GM23338 (cell line): ENCODE data around the gene STK31. TPM values are rescaled to one million over a fixed set of nuclear protein-coding genes. Genes with fewer than 3 reads are reported as not detected.
"Not testable (repeated sequence)": the region's sequence is repeated elsewhere in the genome, so short reads cannot be mapped to it uniquely, and the experiment has no call there.

Experiments
- ATAC-seq: fragments of 200-7000 bp; cut with Tn5 transposase; 3 replicates; pipeline ENCODE4 v1.9.1; 2020
- DNase-seq: peaks from one replicate; pipeline ENCODE4 v3.0.0-alpha.2; 2015; ENCODE audit warnings: low spot score
- H2AFZ ChIP-seq: fragments of 200-600 bp; sonication (generic); 2 replicates; pipeline ENCODE4 v1.8.0; 2016; ENCODE audit warnings: antibody characterized with exemption, mild to moderate bottlenecking, moderate library complexity
- H3F3A ChIP-seq: fragments of 200-600 bp; sonication (generic); replicated peaks from 2 replicates; pipeline ENCODE4 v1.8.0; 2017; ENCODE audit warnings: antibody characterized with exemption, mixed run types, low read depth
- H3K27ac ChIP-seq: fragments of 200-600 bp; sonication (generic); 2 replicates; pipeline ENCODE4 v1.6.1; 2016; ENCODE audit warnings: low read depth
- H3K27me3 ChIP-seq: fragments of 200-600 bp; sonication (generic); 2 replicates; pipeline ENCODE4 v1.8.0; 2016; ENCODE audit warnings: mild to moderate bottlenecking, mixed run types, moderate library complexity; ENCODE audit not compliant: insufficient read depth
- H3K36me3 ChIP-seq: fragments of 200-600 bp; sonication (generic); 2 replicates; pipeline ENCODE4 v1.8.0; 2016; ENCODE audit warnings: mild to moderate bottlenecking; ENCODE audit not compliant: insufficient read depth
- H3K4me1 ChIP-seq: fragments of 200-600 bp; sonication (generic); 2 replicates; pipeline ENCODE4 v1.8.0; 2016; ENCODE audit warnings: mild to moderate bottlenecking, moderate library complexity; ENCODE audit not compliant: insufficient read depth
- H3K4me2 ChIP-seq: fragments of 200-600 bp; sonication (generic); 2 replicates; pipeline ENCODE4 v1.7.1; 2017; ENCODE audit warnings: mixed run types
- H3K4me3 ChIP-seq: fragments of 200-600 bp; sonication (generic); 2 replicates; pipeline ENCODE4 v1.6.1; 2016; ENCODE audit warnings: mixed run types
- H3K79me2 ChIP-seq: fragments of 200-600 bp; sonication (generic); replicated peaks from 2 replicates; pipeline ENCODE4 v1.8.0; 2017; ENCODE audit warnings: mild to moderate bottlenecking; ENCODE audit not compliant: insufficient read depth
- H3K9me2 ChIP-seq: fragments of 200-600 bp; sonication (generic); 2 replicates; pipeline ENCODE4 v1.8.0; 2017; ENCODE audit not compliant: insufficient read depth
- H4K20me1 ChIP-seq: fragments of 200-600 bp; sonication (generic); replicated peaks from 2 replicates; pipeline ENCODE4 v1.8.0; 2017; ENCODE audit warnings: mild to moderate bottlenecking; ENCODE audit not compliant: insufficient read depth
- H3K27ac Mint-ChIP-seq: 2 replicates; pipeline ENCODE4 v1.8.0; 2020; ENCODE audit warnings: inconsistent platforms, mild to moderate bottlenecking, moderate library complexity, mixed read lengths
- H3K27me3 Mint-ChIP-seq: 3 replicates; pipeline ENCODE4 v1.8.0; 2022; ENCODE audit warnings: low read depth, mild to moderate bottlenecking, moderate library complexity, mixed read lengths, inconsistent platforms; ENCODE audit not compliant: insufficient read depth, poor library complexity
- H3K36me3 Mint-ChIP-seq: 3 replicates; pipeline ENCODE4 v1.8.0; 2021; ENCODE audit warnings: low read depth, mild to moderate bottlenecking, inconsistent platforms, moderate library complexity, mixed read lengths
- H3K4me1 Mint-ChIP-seq: 3 replicates; pipeline ENCODE4 v1.8.0; 2020; ENCODE audit warnings: mild to moderate bottlenecking, inconsistent platforms, mixed read lengths
- H3K4me3 Mint-ChIP-seq: 3 replicates; pipeline ENCODE4 v1.8.0; 2021; ENCODE audit warnings: moderate library complexity, mild to moderate bottlenecking, inconsistent platforms, mixed read lengths
- H3K9me3 Mint-ChIP-seq: 3 replicates; pipeline ENCODE4 v1.8.0; 2020; ENCODE audit warnings: moderate library complexity, mild to moderate bottlenecking, inconsistent platforms, mixed read lengths
- CREB1 ChIP-seq: fragments of 250-450 bp; sonication (Bioruptor Pico); IDR thresholded peaks from 2 replicates; pipeline ENCODE4 v1.5.0; 2020; ENCODE audit warnings: low read depth, mild to moderate bottlenecking, moderate library complexity
- EZH2 ChIP-seq: fragments of 200-600 bp; sonication (generic); IDR thresholded peaks from one replicate; pipeline ENCODE4 v1.8.0; 2017; ENCODE audit warnings: antibody characterized with exemption, mild to moderate bottlenecking, low read depth; ENCODE audit not compliant: unreplicated experiment
- NANOG ChIP-seq: IDR thresholded peaks from 2 replicates; pipeline ENCODE4 v1.6.1; 2016; ENCODE audit warnings: antibody characterized with exemption, borderline replicate concordance
- POLR2AphosphoS5 ChIP-seq: IDR thresholded peaks from 2 replicates; pipeline ENCODE4 v1.6.1; 2016; ENCODE audit warnings: antibody characterized with exemption, low read depth
- STAT1 ChIP-seq: IDR thresholded peaks from one replicate; pipeline ENCODE4 v1.6.1; 2016; ENCODE audit warnings: antibody characterized with exemption; ENCODE audit not compliant: unreplicated experiment
- ZNF331 ChIP-seq: fragments of 250-450 bp; sonication (Bioruptor Pico); IDR thresholded peaks from 2 replicates; pipeline ENCODE4 v1.5.0; 2020; ENCODE audit warnings: low read depth, mild to moderate bottlenecking, moderate library complexity
- ZNF462 ChIP-seq: fragments of 250-450 bp; sonication (Bioruptor Pico); IDR thresholded peaks from 2 replicates; pipeline ENCODE4 v1.5.0; 2020; ENCODE audit warnings: mild to moderate bottlenecking, moderate library complexity
- polyA plus RNA-seq: library from polyadenylated mRNA; unstranded; fragments of >200 nt; fragmentation: Nextera tagmentation; extraction: Ambion mirVana; gene quantifications from 2 replicates; pipeline ENCODE4 v1.2.1, GENCODE V29; 2016
- total RNA-seq: library from RNA; depleted of rRNA; stranded (reverse); fragments of >200 nt; shearing (Covaris generic); gene quantifications from 2 replicates; pipeline ENCODE4 v1.2.3, GENCODE V29; 2014
- TF ChIP-seq, protein P1 (sequence below): IDR thresholded peaks from one replicate; pipeline ENCODE4 v1.6.1; 2018; ENCODE audit warnings: antibody characterized with exemption; ENCODE audit not compliant: unreplicated experiment
- TF ChIP-seq, protein P2 (sequence below): IDR thresholded peaks from 2 replicates; pipeline ENCODE4 v1.6.1; 2016; ENCODE audit warnings: antibody characterized with exemption

The STK31 gene
- total and polyA plus RNA-seq, 2 experiments from 2014 or later = 0.31 to 0.55 TPM

- TF ChIP-seq, protein P1, sequence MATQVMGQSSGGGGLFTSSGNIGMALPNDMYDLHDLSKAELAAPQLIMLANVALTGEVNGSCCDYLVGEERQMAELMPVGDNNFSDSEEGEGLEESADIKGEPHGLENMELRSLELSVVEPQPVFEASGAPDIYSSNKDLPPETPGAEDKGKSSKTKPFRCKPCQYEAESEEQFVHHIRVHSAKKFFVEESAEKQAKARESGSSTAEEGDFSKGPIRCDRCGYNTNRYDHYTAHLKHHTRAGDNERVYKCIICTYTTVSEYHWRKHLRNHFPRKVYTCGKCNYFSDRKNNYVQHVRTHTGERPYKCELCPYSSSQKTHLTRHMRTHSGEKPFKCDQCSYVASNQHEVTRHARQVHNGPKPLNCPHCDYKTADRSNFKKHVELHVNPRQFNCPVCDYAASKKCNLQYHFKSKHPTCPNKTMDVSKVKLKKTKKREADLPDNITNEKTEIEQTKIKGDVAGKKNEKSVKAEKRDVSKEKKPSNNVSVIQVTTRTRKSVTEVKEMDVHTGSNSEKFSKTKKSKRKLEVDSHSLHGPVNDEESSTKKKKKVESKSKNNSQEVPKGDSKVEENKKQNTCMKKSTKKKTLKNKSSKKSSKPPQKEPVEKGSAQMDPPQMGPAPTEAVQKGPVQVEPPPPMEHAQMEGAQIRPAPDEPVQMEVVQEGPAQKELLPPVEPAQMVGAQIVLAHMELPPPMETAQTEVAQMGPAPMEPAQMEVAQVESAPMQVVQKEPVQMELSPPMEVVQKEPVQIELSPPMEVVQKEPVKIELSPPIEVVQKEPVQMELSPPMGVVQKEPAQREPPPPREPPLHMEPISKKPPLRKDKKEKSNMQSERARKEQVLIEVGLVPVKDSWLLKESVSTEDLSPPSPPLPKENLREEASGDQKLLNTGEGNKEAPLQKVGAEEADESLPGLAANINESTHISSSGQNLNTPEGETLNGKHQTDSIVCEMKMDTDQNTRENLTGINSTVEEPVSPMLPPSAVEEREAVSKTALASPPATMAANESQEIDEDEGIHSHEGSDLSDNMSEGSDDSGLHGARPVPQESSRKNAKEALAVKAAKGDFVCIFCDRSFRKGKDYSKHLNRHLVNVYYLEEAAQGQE = no peak
- TF ChIP-seq POLR2AphosphoS5 = no peak
- TF ChIP-seq STAT1 = no peak
These were observed 41.8 kb downstream of the STK31 start (continued) for GRCh38 chr7:23751852-23752251.

- not testable (repeated sequence) for H3K4me3 Mint-ChIP-seq, H3K4me2 ChIP-seq, H3K27ac Mint-ChIP-seq, H3K9me2 ChIP-seq, H3F3A ChIP-seq, H4K20me1 ChIP-seq, H3K36me3 Mint-ChIP-seq, H3K9me3 Mint-ChIP-seq, H3K27me3 ChIP-seq, H3K36me3 ChIP-seq, H3K27ac ChIP-seq, H3K4me3 ChIP-seq, H2AFZ ChIP-seq, H3K79me2 ChIP-seq, DNase-seq, ATAC-seq, H3K27me3 Mint-ChIP-seq
- peaks cover 17% of the 10 kb centered on the region for H3K4me1 ChIP-seq
- peaks cover 26% of the 10 kb centered on the region for H3K4me1 Mint-ChIP-seq
These were observed 48.8 kb downstream of the STK31 start for GRCh38 chr7:23758839-23759238.

- Histone ChIP-seq H3K79me2 (no peaks in the 10 kb centered on the region), H2AFZ (peak overlapping the region; percentile 67; the same call in 1 of the 2 replicates), H3K36me3 (no peaks in the 10 kb centered on the region), H3F3A (no peaks in the 10 kb centered on the region), H4K20me1 (no peaks in the 10 kb centered on the region), H3K4me1 (peaks cover 17% of the 10 kb centered on the region), H3K9me2 (no peaks in the 10 kb centered on the region), H3K27ac (no peak overlapping the region), H3K4me3 (no peak overlapping the region), H3K27me3 (no peaks in the 10 kb centered on the region), H3K4me2 (no peak overlapping the region)
- Mint-ChIP-seq H3K27ac (no peak overlapping the region), H3K4me3 (no peak overlapping the region), H3K4me1 (peaks cover 26% of the 10 kb centered on the region), H3K9me3 (no peaks in the 10 kb centered on the region), H3K36me3 (no peaks in the 10 kb centered on the region), H3K27me3 (peaks cover 3% of the 10 kb centered on the region)
- ATAC-seq = no peak
- no peak for DNase-seq
- TF ChIP-seq NANOG = no peak
- TF ChIP-seq, protein P2, sequence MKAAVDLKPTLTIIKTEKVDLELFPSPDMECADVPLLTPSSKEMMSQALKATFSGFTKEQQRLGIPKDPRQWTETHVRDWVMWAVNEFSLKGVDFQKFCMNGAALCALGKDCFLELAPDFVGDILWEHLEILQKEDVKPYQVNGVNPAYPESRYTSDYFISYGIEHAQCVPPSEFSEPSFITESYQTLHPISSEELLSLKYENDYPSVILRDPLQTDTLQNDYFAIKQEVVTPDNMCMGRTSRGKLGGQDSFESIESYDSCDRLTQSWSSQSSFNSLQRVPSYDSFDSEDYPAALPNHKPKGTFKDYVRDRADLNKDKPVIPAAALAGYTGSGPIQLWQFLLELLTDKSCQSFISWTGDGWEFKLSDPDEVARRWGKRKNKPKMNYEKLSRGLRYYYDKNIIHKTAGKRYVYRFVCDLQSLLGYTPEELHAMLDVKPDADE = no peak
- no peak for TF ChIP-seq ZNF331 (CRISPR knock-in tag)
- no peak for TF ChIP-seq EZH2
- TF ChIP-seq STAT1 = no peak
- no peak for TF ChIP-seq CREB1
- no peak for TF ChIP-seq ZNF462 (CRISPR knock-in tag)
- TF ChIP-seq POLR2AphosphoS5 = no peak
These were observed 49.8 kb downstream of the STK31 start for GRCh38 chr7:23759671-23760391.
